GM18517 (cell line): ENCODE results near the gene KLHL22.

ENCODE experiments used
- ATAC-seq: cut with Tn5 transposase; IDR thresholded peaks from one replicate; pipeline ENCODE4 v1.9.1; 2021; ENCODE audit warnings: mild to moderate bottlenecking, moderate library complexity; ENCODE audit not compliant: unreplicated experiment

The KLHL22 gene

GRCh38 chr22:20435436-20436306, 59.9 kb downstream of the KLHL22 start:
- no peak for ATAC-seq

- no peak for ATAC-seq
Observed at GRCh38 chr22:20434773-20435172, 60.8 kb downstream of the KLHL22 start.

DNA sequence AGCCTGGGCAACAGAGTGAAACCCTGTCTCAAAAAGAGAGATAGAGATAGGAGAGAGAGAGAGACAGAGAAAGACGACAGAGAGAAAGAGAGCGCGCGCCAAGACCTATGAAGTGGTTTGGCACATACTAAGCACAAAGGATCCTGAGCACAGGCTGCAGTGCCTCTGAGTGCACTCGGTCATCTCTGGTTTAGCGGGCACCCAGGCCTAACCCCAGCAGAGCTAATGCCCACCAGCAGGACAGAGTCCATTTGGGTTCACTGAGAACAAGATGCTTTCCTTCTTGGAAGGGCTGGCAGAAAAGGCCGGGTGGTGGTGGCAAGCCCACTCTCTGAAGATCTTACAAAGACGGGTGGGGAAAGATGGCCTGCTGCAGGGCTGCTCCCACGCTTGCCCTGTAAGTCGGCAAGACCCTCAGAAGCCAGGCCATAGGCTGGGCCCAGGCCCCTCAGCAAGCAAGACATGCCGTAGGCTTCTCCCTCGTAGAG, 61.3 kb downstream of the KLHL22 start:
- no peak for ATAC-seq

GRCh38 chr22:20433686-20434241, 61.8 kb downstream of the KLHL22 start:
- ATAC-seq, result no peak

DNA sequence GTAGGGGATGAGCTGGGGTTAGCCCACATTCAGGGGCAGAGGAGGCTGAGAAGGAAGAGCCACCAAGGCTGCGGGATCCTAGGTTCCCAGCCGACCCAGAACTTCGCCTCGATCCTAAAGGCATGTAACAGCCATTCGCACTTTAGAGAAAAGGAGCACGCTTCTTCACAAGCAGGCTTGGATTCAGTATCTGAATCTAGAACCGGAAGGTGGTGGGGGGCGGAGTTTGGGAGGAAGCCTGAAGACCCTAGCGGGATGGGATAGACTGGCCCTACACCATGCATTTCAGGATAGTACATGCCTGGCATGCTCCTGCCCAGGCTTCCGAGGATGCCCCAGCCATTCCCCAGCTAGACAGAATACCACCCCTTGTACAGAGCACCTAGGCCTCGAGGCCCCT, 62.4 kb downstream of the KLHL22 start:
- ATAC-seq, result no peak

DNA sequence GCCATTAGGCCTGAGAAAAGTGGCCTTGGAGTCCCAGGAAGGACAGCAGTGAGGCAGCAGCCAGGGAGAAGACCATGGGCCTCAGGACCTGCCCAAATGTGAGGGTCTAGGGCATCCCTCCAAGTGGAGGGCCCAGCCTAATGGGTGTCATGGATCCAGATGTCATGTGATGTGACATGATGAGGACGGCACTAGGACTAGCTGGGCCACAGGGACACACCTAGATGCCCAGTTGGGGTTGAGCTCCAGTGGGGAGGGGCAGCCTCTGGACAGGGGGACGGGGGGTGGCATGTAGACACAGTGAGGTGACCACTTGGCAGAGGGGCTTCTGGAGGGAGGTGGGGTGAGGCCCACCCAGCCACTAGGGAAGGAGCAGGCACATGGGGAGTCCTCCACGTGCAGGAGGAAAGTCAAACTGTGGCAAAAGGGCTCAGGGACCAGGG, 63.3 kb downstream of the KLHL22 start:
- no peak for ATAC-seq

DNA sequence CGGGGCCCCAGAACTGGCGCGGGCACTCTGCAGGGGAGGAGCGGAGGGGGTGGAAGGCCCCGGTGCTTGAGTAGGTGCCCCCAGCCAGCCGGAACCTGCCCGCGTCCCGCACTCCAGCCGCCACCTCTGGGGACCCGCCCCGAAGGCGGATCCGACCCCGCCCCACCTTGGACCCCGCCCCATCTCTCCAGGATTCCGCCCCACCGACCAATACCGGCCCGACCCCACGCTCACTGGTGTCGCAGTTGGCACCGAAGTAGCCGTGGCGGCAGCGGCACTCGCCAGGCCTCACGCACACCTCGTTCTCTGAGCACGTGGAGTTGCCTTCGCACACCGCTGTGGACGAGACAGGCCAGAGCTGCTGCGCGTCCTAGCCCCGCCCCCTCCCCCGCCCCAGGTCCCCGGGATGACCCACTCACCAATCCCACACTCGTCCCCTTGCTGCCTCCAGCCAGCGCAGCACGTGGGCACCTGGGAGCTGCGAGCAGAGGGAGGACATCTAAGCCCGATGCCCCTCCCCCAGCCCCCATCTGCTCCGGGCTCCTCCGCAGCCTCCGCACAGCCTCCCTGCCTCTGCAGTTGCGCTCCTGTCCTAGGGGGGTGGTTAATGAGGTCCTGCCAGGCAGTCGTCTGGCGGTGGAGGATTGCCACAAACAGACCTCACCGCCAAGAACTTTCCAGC, 63.9 kb downstream of the KLHL22 start:
- ATAC-seq, result no peak

GRCh38 chr22:20430720-20431510, 64.7 kb downstream of the KLHL22 start:
- ATAC-seq, result no peak

GRCh38 chr22:20430101-20430719, 65.4 kb downstream of the KLHL22 start:
- ATAC-seq, result no peak

GRCh38 chr22:20429254-20430100, 66.1 kb downstream of the KLHL22 start:
- no peak for ATAC-seq

DNA sequence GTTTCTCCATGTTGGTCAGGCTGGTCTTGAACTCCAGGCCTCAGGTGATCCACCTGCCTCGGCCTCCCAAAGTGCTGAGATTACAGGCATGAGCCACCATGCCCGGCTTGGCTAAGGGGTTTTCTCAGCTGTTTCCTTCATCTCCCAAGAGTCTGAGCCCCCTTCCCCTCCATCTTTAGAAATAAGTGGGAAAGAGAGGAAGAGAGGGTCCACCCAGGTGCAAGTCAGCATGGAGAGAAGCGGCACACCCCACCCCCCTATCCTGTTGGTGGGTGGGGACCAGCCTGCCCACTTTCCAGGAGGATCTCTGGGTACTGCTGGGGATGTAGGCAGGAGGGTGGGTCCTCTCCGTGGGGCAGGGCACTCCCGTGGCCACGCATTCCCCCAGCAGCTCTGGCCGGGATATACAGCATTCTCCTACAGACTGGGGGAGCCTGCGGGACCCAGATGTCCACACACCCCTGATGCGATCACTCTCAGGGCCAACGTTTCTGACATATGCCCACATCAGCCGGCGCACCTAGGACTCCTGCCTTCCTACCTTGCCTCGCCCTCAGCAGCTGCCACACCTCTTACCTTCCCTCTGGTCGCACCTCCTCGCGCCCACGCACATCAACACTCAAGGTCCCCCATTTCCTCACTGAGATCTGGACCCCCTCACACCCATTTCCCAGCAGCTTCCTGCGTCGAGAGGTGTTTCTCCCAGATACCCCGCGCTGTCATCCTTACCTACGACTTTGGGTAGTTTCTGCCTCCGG, 66.9 kb downstream of the KLHL22 start:
- no peak for ATAC-seq

DNA sequence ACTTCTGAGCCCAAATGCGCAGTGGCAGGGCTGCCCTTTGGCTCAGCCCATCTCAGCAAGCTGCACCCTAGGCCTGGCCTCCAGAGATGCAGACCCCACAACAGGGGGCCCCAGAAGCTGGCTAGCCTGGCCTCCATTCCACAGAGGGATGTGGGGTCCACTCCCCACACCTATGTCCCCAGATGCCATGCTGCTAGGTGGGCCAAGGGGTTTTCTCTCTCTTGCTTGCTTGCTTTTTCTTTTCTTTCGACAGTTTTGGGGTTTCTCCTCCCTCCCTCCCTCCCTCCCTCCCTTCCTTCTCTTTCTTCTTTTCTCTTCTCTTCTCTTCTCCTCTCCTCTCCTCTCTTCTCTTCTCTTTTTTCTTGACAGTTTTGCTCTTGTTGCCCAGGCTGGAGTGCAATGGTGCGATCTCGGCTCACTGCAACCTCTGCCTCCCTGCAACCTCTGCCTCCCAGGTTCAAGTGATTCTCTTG, 67.6 kb downstream of the KLHL22 start:
- no peak for ATAC-seq

GRCh38 chr22:20427104-20427944, 68.3 kb downstream of the KLHL22 start:
- no peak for ATAC-seq

- ATAC-seq, result no peak
Observed at GRCh38 chr22:20426259-20426615, 69.4 kb downstream of the KLHL22 start.

DNA sequence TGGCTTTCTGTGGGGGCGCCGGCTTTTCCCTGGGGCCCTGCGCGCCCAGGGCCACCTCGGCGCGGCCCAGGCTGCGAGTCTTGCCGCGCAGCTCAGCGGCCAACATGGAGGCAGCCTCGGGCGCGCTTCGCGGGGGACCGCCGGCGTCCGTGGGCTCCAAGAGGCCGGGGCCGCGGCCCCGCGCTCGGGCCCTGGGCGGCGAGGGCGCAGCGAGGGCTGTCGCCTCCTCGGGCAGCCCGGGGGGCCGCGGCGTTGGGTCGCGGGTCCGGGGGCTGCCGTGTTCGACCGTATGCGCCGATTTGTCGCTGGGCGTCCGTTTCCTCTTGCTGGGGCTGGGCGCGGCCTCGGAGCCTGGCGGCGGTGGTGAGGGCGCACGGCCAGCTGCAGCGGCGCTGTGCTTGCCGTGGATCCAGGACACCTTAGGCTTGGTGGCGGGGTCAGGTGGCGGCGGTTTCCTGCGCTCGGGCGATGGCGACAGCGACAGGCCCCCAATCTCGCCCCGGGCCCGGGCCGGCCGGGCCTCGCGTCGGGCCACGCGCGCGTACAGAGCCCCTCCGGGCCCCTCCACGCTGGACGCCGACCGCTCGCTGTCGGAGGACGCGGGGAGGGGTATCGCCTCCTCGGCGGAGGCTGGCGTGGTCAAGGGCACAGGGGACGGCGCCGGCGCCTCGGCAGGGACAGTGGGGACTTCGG, 69.9 kb downstream of the KLHL22 start:
- ATAC-seq, result no peak

GRCh38 chr22:20424932-20425565, 70.5 kb downstream of the KLHL22 start:
- ATAC-seq, result no peak

- ATAC-seq, result no peak
Observed at GRCh38 chr22:20424568-20424931, 71.0 kb downstream of the KLHL22 start.
